HepG2 (cell line): Measurements from ENCODE around the gene GDF7. TPM values are rescaled to one million over a fixed set of nuclear protein-coding genes. Genes with fewer than 3 reads are reported as not detected.

Experiments
- ATAC-seq: fragments of 200-7000 bp; cut with Tn5 transposase; 3 replicates; pipeline ENCODE4 v1.9.1; 2020; ENCODE audit warnings: mild to moderate bottlenecking, moderate library complexity
- BruUV-seq: library from RNA; stranded (reverse); fragments of 400-500 nt; replicated peaks from 2 replicates; lab custom pipeline; 2021; lab: Mats Ljungman, UMichigan
- CTCF ChIA-PET: fragments of 300-600 bp; formaldehyde crosslinking; extraction: SDS; loops from one replicate; lab custom pipeline; 2021; ENCODE audit warnings: low total read pairs, inconsistent platforms, low intra/inter-chr PET ratio; lab: Yijun Ruan, JAX
- POLR2A ChIA-PET: fragments of 350-600 bp; sonication (Branson Sonifier 250); formaldehyde crosslinking; loops from one replicate; lab custom pipeline; 2020; ENCODE audit warnings: antibody characterized with exemption, inconsistent platforms; lab: Yijun Ruan, JAX
- DNase-seq: peaks from one replicate; pipeline ENCODE4 v3.0.0-alpha.2; 2015; ENCODE audit warnings: low spot score
- FAIRE-seq: peaks from 3 replicates; lab custom pipeline; 2011; peaks lifted over from hg19 to GRCh38; lab: Jason Lieb, UNC
- H2AFZ ChIP-seq: one replicate; pipeline ENCODE4 v1.6.1; 2011; ENCODE audit warnings: low read length, inconsistent platforms
- H3K27ac ChIP-seq: fragments of 300-600 bp; 3 replicates; pipeline ENCODE4 v1.8.0; 2011; ENCODE audit warnings: mixed run types, mild to moderate bottlenecking, mixed read lengths, low read length, inconsistent platforms; ENCODE audit not compliant: insufficient read depth; ENCODE audit errors: extremely low read length
- H3K27me3 ChIP-seq, 2 experiments: fragments of 200-600 bp in 1 of 2; 2 replicates in 1 of 2; 3 replicates in 1 of 2; pipeline versions ENCODE4 v1.6.0 to v1.8.0; 2011; ENCODE audit warnings: low read length in 2 of 2, mild to moderate bottlenecking in 2 of 2, moderate library complexity in 2 of 2, inconsistent platforms in 1 of 2; ENCODE audit not compliant: insufficient read depth in 2 of 2, control insufficient read depth in 1 of 2
- H3K36me3 ChIP-seq, 2 experiments: fragments of 200-600 bp in 1 of 2; replicated peaks in 1 of 2; 2 replicates in 1 of 2; 3 replicates in 1 of 2; pipeline versions ENCODE4 v1.5.1 to v1.8.0; 2011; ENCODE audit warnings: low read length in 2 of 2, inconsistent platforms in 1 of 2; ENCODE audit not compliant: insufficient read depth in 2 of 2, control insufficient read depth in 1 of 2
- H3K4me1 ChIP-seq: 2 replicates; pipeline ENCODE4 v1.5.1; 2012; ENCODE audit warnings: low read length, inconsistent platforms; ENCODE audit not compliant: insufficient read depth
- H3K4me2 ChIP-seq: 2 replicates; pipeline ENCODE4 v1.6.0; 2011; ENCODE audit warnings: low read depth, low read length, inconsistent platforms
- H3K4me3 ChIP-seq, 3 experiments: fragments of 200-600 bp in 1 of 3; sonication (generic), shearing (Covaris generic) in 1 of 3; replicated peaks in 1 of 3; 2 replicates each; pipeline ENCODE4 v1.5.1; 2011 to 2016; ENCODE audit warnings: low read length in 3 of 3, inconsistent platforms in 2 of 3, low read depth in 2 of 3, mild to moderate bottlenecking in 2 of 3, control low read depth in 1 of 3, mixed read lengths in 1 of 3; ENCODE audit not compliant: insufficient read depth in 1 of 3
- H3K79me2 ChIP-seq: one replicate; pipeline ENCODE4 v1.6.1; 2011; ENCODE audit warnings: low read length, inconsistent platforms; ENCODE audit not compliant: insufficient read depth
- H3K9ac ChIP-seq: 2 replicates; pipeline ENCODE4 v1.6.0; 2011; ENCODE audit warnings: mild to moderate bottlenecking, low read depth, low read length, inconsistent platforms; ENCODE audit not compliant: insufficient read depth
- H3K9me3 ChIP-seq: 2 replicates; pipeline ENCODE4 v1.5.1; 2012; ENCODE audit warnings: mild to moderate bottlenecking, low read length
- H4K20me1 ChIP-seq: 2 replicates; pipeline ENCODE4 v1.6.0; 2011; ENCODE audit warnings: inconsistent platforms, mild to moderate bottlenecking, low read length, moderate library complexity; ENCODE audit not compliant: insufficient read depth
- ATF2 ChIP-seq: sonication (generic); formaldehyde crosslinking; IDR thresholded peaks from 2 replicates; pipeline ENCODE4 v1.4.0; 2020; ENCODE audit warnings: missing genetic modification reagents
- CEBPB ChIP-seq: IDR thresholded peaks from 2 replicates; pipeline ENCODE4 v1.6.1; 2011; ENCODE audit warnings: low read depth, low read length, improper control_type of control experiment, borderline replicate concordance
- FOXK2 ChIP-seq: fragments of 450-650 bp; IDR thresholded peaks from 2 replicates; pipeline ENCODE4 v1.6.1; 2016
- HNF4G ChIP-seq, 2 experiments: sonication (generic) in 1 of 2; formaldehyde crosslinking in 1 of 2; IDR thresholded peaks; 2 replicates each; pipeline versions ENCODE4 v1.4.0 to v1.6.1; 2011 to 2020; ENCODE audit warnings: borderline replicate concordance in 2 of 2, low read depth in 2 of 2, mild to moderate bottlenecking in 2 of 2, low read length in 1 of 2, missing genetic modification reagents in 1 of 2, moderate library complexity in 1 of 2
- MED1 ChIP-seq: sonication (generic); formaldehyde crosslinking; IDR thresholded peaks from 2 replicates; pipeline ENCODE4 v1.4.0; 2020; ENCODE audit warnings: missing genetic modification reagents
- TBX2 ChIP-seq: sonication (generic); formaldehyde crosslinking; IDR thresholded peaks from 2 replicates; pipeline ENCODE4 v1.5.0; 2020; ENCODE audit warnings: missing genetic modification reagents, mild to moderate bottlenecking, borderline replicate concordance
- TEAD3 ChIP-seq: optimal IDR thresholded peaks from 2 replicates; pipeline ENCODE3; 2016; ENCODE audit warnings: borderline replicate concordance
- ZBTB40 ChIP-seq, 2 experiments: fragments of 450-650 bp in 1 of 2; sonication (generic) in 1 of 2; formaldehyde crosslinking in 1 of 2; IDR thresholded peaks; 2 replicates each; pipeline versions ENCODE4 v1.6.1 to v1.8.0; 2016 to 2022; ENCODE audit warnings: antibody characterized with exemption in 1 of 2, mild to moderate bottlenecking in 1 of 2, missing genetic modification reagents in 1 of 2
- ZNF512 ChIP-seq: sonication (generic); formaldehyde crosslinking; IDR thresholded peaks from 2 replicates; pipeline ENCODE4 v1.4.0; 2020; ENCODE audit warnings: mild to moderate bottlenecking, missing genetic modification reagents
- ZNF691 ChIP-seq: sonication (generic); formaldehyde crosslinking; IDR thresholded peaks from 2 replicates; pipeline ENCODE4 v1.4.0; 2020; ENCODE audit warnings: missing genetic modification reagents, low read depth, mild to moderate bottlenecking, borderline replicate concordance
- WGBS: methylation state at CpG from one replicate; pipeline ENCODE4 v1.1.6; 2017; ENCODE audit warnings: low lambda C conversion rate; 5-methylcytosine and 5-hydroxymethylcytosine counted together
- in situ Hi-C: cut with HindIII; loops from 2 replicates; pipeline ENCODE4 v1.10.0; 2017; ENCODE audit warnings: low pct_unique_long_range_greater_than_20kb; ENCODE audit not compliant: extremely low pct_ligation_motif_present
- intact Hi-C: fragments of 100-400 bp; cut with micrococcal nuclease; formaldehyde crosslinking; loops from one replicate; pipeline ENCODE4 v1.10.0; 2022; ENCODE audit not compliant: unreplicated experiment
- polyA plus RNA-seq, 8 experiments: library from polyadenylated mRNA; depleted of rRNA in 3 of 8; stranded (reverse) in 7 of 8; unstranded in 1 of 8; fragments of >200 nt; fragmentation: Illumina TruSeq in 4 of 8; extraction: Trizol in 4 of 8; gene quantifications; 2 replicates each; pipeline versions ENCODE4 v1.2.1 to v1.2.3, GENCODE V29; 2011 to 2016; ENCODE audit warnings: low read depth in 4 of 8, missing spikeins in 1 of 8, mixed read lengths in 1 of 8; ENCODE audit not compliant: insufficient read depth in 1 of 8
- total RNA-seq, 5 experiments: library from RNA; depleted of rRNA; stranded (reverse); fragments of >200 nt; fragmentation: Illumina TruSeq; extraction: Trizol; gene quantifications; 2 replicates each; pipeline ENCODE4 v1.2.3, GENCODE V29; 2016; ENCODE audit warnings: low read depth in 1 of 5

Gene GDF7
- total and polyA plus RNA-seq, 2 of the 13 experiments (the other 11 are each of a cell fraction or from before 2014, with no cell fraction given), result 1.6 to 15.0 TPM

GRCh38 chr2:20717641-20718040 lies 50.7 kb downstream of the GDF7 start:
- ATAC-seq (peak; percentile 94), DNase-seq (peak; percentile 67), FAIRE-seq (no peak)
- intact Hi-C loops (no loop called here), in situ Hi-C loops (no loop called here)
- H3K79me2 ChIP-seq, result peaks cover 3% of the 10 kb centered on the region
- CTCF ChIA-PET, result no interaction called here
- WGBS, result 6% methylated on average over 1 of the region's 1 CpG
- H3K4me1 ChIP-seq, result peaks cover 23% of the 10 kb centered on the region
- H2AFZ ChIP-seq, result no peak overlapping the region
- no peak overlapping the region for H3K4me2 ChIP-seq
- no peaks in the 10 kb centered on the region for H3K36me3 ChIP-seq
- H4K20me1 ChIP-seq, result peaks cover 4% of the 10 kb centered on the region; the same call in 1 of the 2 replicates
- H3K27ac ChIP-seq, result peak overlapping the region; percentile 23
- no peaks in the 10 kb centered on the region for H3K27me3 ChIP-seq
- no peaks in the 10 kb centered on the region for H3K9me3 ChIP-seq
- POLR2A ChIA-PET, result no interaction called here
- BruUV-seq, result no TSS peak
- no peak overlapping the region for H3K9ac ChIP-seq
- H3K4me3 ChIP-seq, result no peak overlapping the region
- peak; percentile 49; the same call in 1 of the 2 replicates for TF ChIP-seq HNF4G (IDR thresholded peaks at IDR 0.05; ENCODE audit: borderline replicate concordance, low read depth, low read length)
- no peak for TF ChIP-seq HNF4G (CRISPR knock-in tag; IDR thresholded peaks at IDR 0.05; ENCODE audit: borderline replicate concordance, low read depth)
- peak; percentile 41; the same call in 1 of the 2 replicates for TF ChIP-seq TBX2
- no peak for TF ChIP-seq ZNF691 (CRISPR knock-in tag)
- peak; percentile 69; the same call in 1 of the 2 replicates for TF ChIP-seq ATF2 (CRISPR knock-in tag)
- no peak for TF ChIP-seq ZNF512 (CRISPR knock-in tag)
- no peak for TF ChIP-seq ZBTB40 (IDR thresholded peaks at IDR 0.05)
- TF ChIP-seq ZBTB40 (CRISPR knock-in tag; IDR thresholded peaks at IDR 0.05), result no peak
- peak; percentile 66 for TF ChIP-seq MED1 (CRISPR knock-in tag)
- no peak for TF ChIP-seq FOXK2
- TF ChIP-seq CEBPB, result peak; percentile 83
- TF ChIP-seq TEAD3 (CRISPR knock-in tag), result peak; percentile 48
